ENCODE data around the gene RBM25.

Gene RBM25

DNA sequence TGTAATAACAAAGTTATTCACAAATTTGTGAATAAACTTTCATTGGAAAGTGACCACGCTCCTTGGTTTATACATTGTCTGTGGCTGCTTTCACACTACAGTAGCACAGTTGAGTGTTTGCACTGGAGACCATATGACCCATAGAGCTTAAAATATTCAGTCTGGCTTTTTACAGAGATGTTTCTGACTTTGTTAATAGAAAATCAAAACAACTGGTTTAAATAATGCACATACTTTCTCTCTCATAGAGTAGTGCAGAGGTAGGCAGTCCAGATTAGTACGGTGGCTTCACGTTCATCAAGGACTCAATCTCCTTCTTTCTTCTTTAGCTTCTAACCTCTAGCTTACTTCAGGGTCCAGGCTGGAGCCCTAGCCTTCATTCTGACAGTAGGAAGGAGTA lies 114.2 kb downstream of the RBM25 start:
- no peak overlapping the region for H3K4me3 Mint-ChIP-seq
- no peaks in the 10 kb centered on the region for H3K4me1 Mint-ChIP-seq
- H3K27ac Mint-ChIP-seq, result no peak overlapping the region
- H3K36me3 Mint-ChIP-seq, result peaks cover 97% of the 10 kb centered on the region
- H3K9me3 Mint-ChIP-seq, result no peaks in the 10 kb centered on the region
- ATAC-seq (no peak), DNase-seq (ENCODE audit: low spot score in 2 of 2) (no peak)

DNA sequence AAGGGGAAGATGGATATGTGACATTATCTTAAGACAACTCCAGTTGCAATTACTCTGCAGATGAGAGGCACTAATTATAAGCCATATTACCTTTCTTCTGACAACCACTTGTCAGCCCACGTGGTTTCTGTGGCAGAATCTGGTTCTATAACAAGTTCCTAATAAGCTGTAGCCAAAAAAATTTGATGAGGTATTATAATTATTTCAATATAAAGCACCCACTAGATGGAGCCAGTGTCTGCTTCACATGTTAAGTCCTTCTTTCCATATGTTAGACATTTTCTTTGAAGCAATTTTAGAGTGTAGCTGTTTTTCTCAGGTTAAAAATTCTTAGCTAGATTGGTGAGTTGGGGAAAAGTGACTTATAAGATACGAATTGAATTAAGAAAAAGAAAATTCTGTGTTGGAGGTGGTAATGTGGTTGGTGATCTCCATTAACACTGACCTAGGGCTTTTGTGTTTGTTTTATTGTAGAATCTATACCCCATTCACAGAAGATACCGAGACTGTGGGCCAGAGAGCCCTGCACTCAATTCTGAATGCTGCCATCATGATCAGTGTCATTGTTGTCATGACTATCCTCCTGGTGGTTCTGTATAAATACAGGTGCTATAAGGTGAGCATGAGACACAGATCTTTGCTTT lies 114.9 kb downstream of the RBM25 start:
- no peak for ATAC-seq

More for the DNA sequence above, 114.9 kb downstream of the RBM25 start:
- H3K27ac Mint-ChIP-seq, result no peak overlapping the region
- peaks cover 97% of the 10 kb centered on the region for H3K36me3 Mint-ChIP-seq
- no peak for DNase-seq (ENCODE audit: low spot score in 2 of 2)
- H3K9me3 Mint-ChIP-seq, result no peaks in the 10 kb centered on the region
- H3K4me3 Mint-ChIP-seq, result no peak overlapping the region
- H3K4me1 Mint-ChIP-seq, result no peaks in the 10 kb centered on the region
